HG03354 (cell line): ENCODE data around the gene BTBD17.

Experiments
- ATAC-seq: cut with Tn5 transposase; IDR thresholded peaks from one replicate; pipeline ENCODE4 v1.9.1; 2021; ENCODE audit warnings: mild to moderate bottlenecking; ENCODE audit not compliant: unreplicated experiment, poor library complexity, severe bottlenecking

BTBD17 gene

GRCh38 chr17:74309902-74310301 lies 51.8 kb downstream of the BTBD17 start:
- no peak for ATAC-seq

- ATAC-seq: no peak
Measured at GRCh38 chr17:74307984-74308773, 53.5 kb downstream of the BTBD17 start.
